T-helper 2 cell treated with Interferon-gamma antibody and Interleukin-4, amounts not matched to agents 5 μg/mL and 100 μg/mL, for 36 hours (primary cell): ENCODE measurements around the gene ACACB.

ENCODE experiments used
- DNase-seq: peaks from one replicate; pipeline ENCODE4 v3.0.0; 2021; ENCODE audit warnings: low spot score
- H3K27ac Mint-ChIP-seq: one replicate; pipeline ENCODE4 v1.8.0; 2021; ENCODE audit warnings: mild to moderate bottlenecking, mixed read lengths
- H3K27me3 Mint-ChIP-seq: one replicate; pipeline ENCODE4 v1.8.0; 2021; ENCODE audit warnings: low read depth, mixed read lengths
- H3K36me3 Mint-ChIP-seq: one replicate; pipeline ENCODE4 v1.8.0; 2021; ENCODE audit warnings: low read depth, mixed read lengths
- H3K4me1 Mint-ChIP-seq: one replicate; pipeline ENCODE4 v1.8.0; 2021; ENCODE audit warnings: low read depth, mixed read lengths
- H3K4me3 Mint-ChIP-seq: one replicate; pipeline ENCODE4 v1.8.0; 2022; ENCODE audit warnings: mild to moderate bottlenecking, moderate library complexity, mixed read lengths
- H3K9me3 Mint-ChIP-seq: one replicate; pipeline ENCODE4 v1.8.0; 2021; ENCODE audit warnings: mixed read lengths

ACACB gene

GRCh38 chr12:109259545-109259895, 143.1 kb downstream of the ACACB start:
- Mint-ChIP-seq H3K4me1 (no peaks in the 10 kb centered on the region), H3K9me3 (peaks cover 12% of the 10 kb centered on the region), H3K27me3 (no peaks in the 10 kb centered on the region), H3K27ac (no peak overlapping the region), H3K36me3 (peaks cover 14% of the 10 kb centered on the region), H3K4me3 (no peak overlapping the region)
- no peak for DNase-seq

- Mint-ChIP-seq H3K36me3 (peaks cover 4% of the 10 kb centered on the region), H3K27me3 (no peaks in the 10 kb centered on the region), H3K9me3 (no peaks in the 10 kb centered on the region), H3K27ac (no peak overlapping the region), H3K4me1 (no peaks in the 10 kb centered on the region), H3K4me3 (no peak overlapping the region)
- DNase-seq = no peak
These were observed 144.7 kb downstream of the ACACB start for GRCh38 chr12:109261087-109261486.

GRCh38 chr12:109261939-109262338, 145.6 kb downstream of the ACACB start:
- Mint-ChIP-seq H3K4me3 (no peak overlapping the region), H3K36me3 (peaks cover 2% of the 10 kb centered on the region), H3K27ac (no peak overlapping the region), H3K4me1 (no peaks in the 10 kb centered on the region), H3K9me3 (no peaks in the 10 kb centered on the region), H3K27me3 (no peaks in the 10 kb centered on the region)
- DNase-seq = no peak

- Mint-ChIP-seq H3K27me3 (no peaks in the 10 kb centered on the region), H3K4me1 (no peaks in the 10 kb centered on the region), H3K4me3 (no peak overlapping the region), H3K9me3 (no peaks in the 10 kb centered on the region), H3K27ac (no peak overlapping the region), H3K36me3 (no peaks in the 10 kb centered on the region)
- DNase-seq = no peak
These were observed 147.1 kb downstream of the ACACB start for GRCh38 chr12:109263439-109263838.

- H3K27me3 Mint-ChIP-seq = no peaks in the 10 kb centered on the region
- H3K27ac Mint-ChIP-seq = no peak overlapping the region
- no peaks in the 10 kb centered on the region for H3K9me3 Mint-ChIP-seq
- DNase-seq = peak; percentile 28
- no peak overlapping the region for H3K4me3 Mint-ChIP-seq
- no peaks in the 10 kb centered on the region for H3K4me1 Mint-ChIP-seq
- H3K36me3 Mint-ChIP-seq = no peaks in the 10 kb centered on the region
These were observed 147.9 kb downstream of the ACACB start for GRCh38 chr12:109264095-109264942.

- no peak for DNase-seq
- H3K36me3 Mint-ChIP-seq = no peaks in the 10 kb centered on the region
- no peak overlapping the region for H3K4me3 Mint-ChIP-seq
- no peak overlapping the region for H3K27ac Mint-ChIP-seq
- no peaks in the 10 kb centered on the region for H3K9me3 Mint-ChIP-seq
- H3K4me1 Mint-ChIP-seq = no peaks in the 10 kb centered on the region
- H3K27me3 Mint-ChIP-seq = no peaks in the 10 kb centered on the region
These were observed 148.7 kb downstream of the ACACB start for GRCh38 chr12:109264943-109265650.

GRCh38 chr12:109266106-109266879, 149.9 kb downstream of the ACACB start:
- no peak overlapping the region for H3K27ac Mint-ChIP-seq
- H3K36me3 Mint-ChIP-seq = no peaks in the 10 kb centered on the region
- no peak for DNase-seq
- peaks cover 4% of the 10 kb centered on the region for H3K27me3 Mint-ChIP-seq
- no peaks in the 10 kb centered on the region for H3K9me3 Mint-ChIP-seq
- H3K4me1 Mint-ChIP-seq = no peaks in the 10 kb centered on the region
- no peak overlapping the region for H3K4me3 Mint-ChIP-seq

GRCh38 chr12:109267361-109267760, 151.0 kb downstream of the ACACB start:
- H3K27ac Mint-ChIP-seq = no peak overlapping the region
- H3K9me3 Mint-ChIP-seq = no peaks in the 10 kb centered on the region
- H3K4me3 Mint-ChIP-seq = no peak overlapping the region
- no peaks in the 10 kb centered on the region for H3K4me1 Mint-ChIP-seq
- no peak for DNase-seq
- peaks cover 5% of the 10 kb centered on the region for H3K27me3 Mint-ChIP-seq
- no peaks in the 10 kb centered on the region for H3K36me3 Mint-ChIP-seq

GRCh38 chr12:109268896-109269295, 152.5 kb downstream of the ACACB start:
- H3K27me3 Mint-ChIP-seq = peaks cover 8% of the 10 kb centered on the region
- H3K4me3 Mint-ChIP-seq = no peak overlapping the region
- DNase-seq = no peak
- no peaks in the 10 kb centered on the region for H3K36me3 Mint-ChIP-seq
- no peak overlapping the region for H3K27ac Mint-ChIP-seq
- no peaks in the 10 kb centered on the region for H3K9me3 Mint-ChIP-seq
- no peaks in the 10 kb centered on the region for H3K4me1 Mint-ChIP-seq

GRCh38 chr12:109269428-109269827, 153.0 kb downstream of the ACACB start:
- H3K36me3 Mint-ChIP-seq = no peaks in the 10 kb centered on the region
- H3K4me1 Mint-ChIP-seq = no peaks in the 10 kb centered on the region
- no peaks in the 10 kb centered on the region for H3K9me3 Mint-ChIP-seq
- DNase-seq = no peak
- H3K27ac Mint-ChIP-seq = no peak overlapping the region
- H3K4me3 Mint-ChIP-seq = no peak overlapping the region
- peaks cover 8% of the 10 kb centered on the region for H3K27me3 Mint-ChIP-seq

GRCh38 chr12:109270494-109270893, 154.1 kb downstream of the ACACB start:
- Mint-ChIP-seq H3K9me3 (no peaks in the 10 kb centered on the region), H3K36me3 (no peaks in the 10 kb centered on the region), H3K27me3 (peaks cover 8% of the 10 kb centered on the region)

GRCh38 chr12:109271418-109271817, 155.0 kb downstream of the ACACB start:
- no peaks in the 10 kb centered on the region for H3K4me1 Mint-ChIP-seq
- no peak overlapping the region for H3K4me3 Mint-ChIP-seq
- H3K27ac Mint-ChIP-seq = no peak overlapping the region
- peaks cover 8% of the 10 kb centered on the region for H3K27me3 Mint-ChIP-seq
- H3K36me3 Mint-ChIP-seq = no peaks in the 10 kb centered on the region
- no peaks in the 10 kb centered on the region for H3K9me3 Mint-ChIP-seq
- no peak for DNase-seq

More at GRCh38 chr12:109270494-109270893, 154.1 kb downstream of the ACACB start:
- H3K4me3 Mint-ChIP-seq = no peak overlapping the region
- no peak overlapping the region for H3K27ac Mint-ChIP-seq
- H3K4me1 Mint-ChIP-seq = no peaks in the 10 kb centered on the region
- DNase-seq = no peak

GRCh38 chr12:109273354-109273753, 157.0 kb downstream of the ACACB start:
- no peak for DNase-seq
- H3K4me1 Mint-ChIP-seq = peaks cover 1% of the 10 kb centered on the region
- peaks cover 8% of the 10 kb centered on the region for H3K27me3 Mint-ChIP-seq
- H3K4me3 Mint-ChIP-seq = no peak overlapping the region
- H3K36me3 Mint-ChIP-seq = no peaks in the 10 kb centered on the region
- no peak overlapping the region for H3K27ac Mint-ChIP-seq
- no peaks in the 10 kb centered on the region for H3K9me3 Mint-ChIP-seq

GRCh38 chr12:109274381-109274780, 158.0 kb downstream of the ACACB start:
- Mint-ChIP-seq H3K4me1 (peaks cover 1% of the 10 kb centered on the region), H3K27me3 (peaks cover 8% of the 10 kb centered on the region), H3K27ac (no peak overlapping the region), H3K9me3 (no peaks in the 10 kb centered on the region), H3K4me3 (no peak overlapping the region), H3K36me3 (no peaks in the 10 kb centered on the region)
- DNase-seq = no peak
